Spleen (tissue), 11 donors: ENCODE measurements around the gene VWA2. TPM values are rescaled to one million over a fixed set of nuclear protein-coding genes. Genes with fewer than 3 reads are reported as not detected.

ENCODE experiments used
- DNase-seq: peaks from one replicate; pipeline ENCODE4 v3.0.0-alpha.2; 2020
- H3K27ac ChIP-seq, 8 donors: fragments of 200-600 bp; sonication (generic) in 7 of 8; 1 replicate in 4 of 8; 2 replicates in 4 of 8; pipeline versions ENCODE4 v1.5.0 to v1.8.0; 2016 to 2021; ENCODE audit warnings: inconsistent platforms in 4 of 8, mild to moderate bottlenecking in 4 of 8, moderate library complexity in 1 of 8
- H3K27me3 ChIP-seq, 7 donors: fragments of 200-600 bp; sonication (generic) in 6 of 7; replicated peaks in 1 of 7; 1 replicate in 4 of 7; 2 replicates in 3 of 7; pipeline versions ENCODE4 v1.5.0 to v1.8.0; 2016 to 2021; ENCODE audit warnings: inconsistent platforms in 3 of 7, mild to moderate bottlenecking in 1 of 7
- H3K36me3 ChIP-seq, 6 donors: fragments of 200-600 bp; sonication (generic) in 5 of 6; 1 replicate in 4 of 6; 2 replicates in 2 of 6; pipeline versions ENCODE4 v1.5.0 to v1.8.0; 2016 to 2021; ENCODE audit warnings: inconsistent platforms in 2 of 6
- H3K4me1 ChIP-seq, 6 donors: fragments of 200-600 bp; sonication (generic) in 5 of 6; 1 replicate in 3 of 6; 2 replicates in 3 of 6; pipeline versions ENCODE4 v1.5.0 to v1.8.0; 2016 to 2021; ENCODE audit warnings: inconsistent platforms in 3 of 6
- H3K4me3 ChIP-seq, 8 donors: fragments of 200-600 bp; sonication (generic) in 7 of 8; 1 replicate in 4 of 8; 2 replicates in 4 of 8; pipeline versions ENCODE4 v1.5.0 to v1.8.0; 2016 to 2021; ENCODE audit warnings: inconsistent platforms in 4 of 8, mild to moderate bottlenecking in 4 of 8, moderate library complexity in 2 of 8
- H3K9me3 ChIP-seq, 8 donors: fragments of 200-600 bp; sonication (generic) in 7 of 8; 1 replicate in 4 of 8; 2 replicates in 4 of 8; pipeline versions ENCODE4 v1.5.0 to v1.8.0; 2016 to 2021; ENCODE audit warnings: inconsistent platforms in 4 of 8
- CTCF ChIP-seq, 11 experiments: fragments of 200-600 bp in 7 of 11; fragments of 450-650 bp in 4 of 11; sonication (generic) in 4 of 11; IDR thresholded peaks in 8 of 11; conservative IDR thresholded peaks in 3 of 11; 1 replicate in 7 of 11; 2 replicates in 4 of 11; pipeline versions ENCODE4 v1.4.0 to v1.8.0; 2016 to 2021; ENCODE audit warnings: antibody characterized with exemption in 11 of 11, inconsistent platforms in 4 of 11, mild to moderate bottlenecking in 1 of 11
- POLR2A ChIP-seq, 3 donors: fragments of 450-650 bp; IDR thresholded peaks; one replicate each; pipeline ENCODE4 v1.5.1; 2017; ENCODE audit warnings: antibody characterized with exemption in 3 of 3, mild to moderate bottlenecking in 1 of 3
- POLR2AphosphoS5 ChIP-seq, 3 donors: sonication (generic); formaldehyde crosslinking; IDR thresholded peaks; one replicate each; pipeline ENCODE4 v1.5.1; 2017; ENCODE audit warnings: antibody characterized with exemption in 3 of 3
- WGBS, 5 donors: extraction: QIAGEN DNeasy Blood & Tissue Kit in 3 of 5; methylation state at CpG; one replicate each; pipeline versions ENCODE4 v1.1.5 to v1.1.7; 2013 to 2018; 5-methylcytosine and 5-hydroxymethylcytosine counted together
- intact Hi-C: fragments of 100-400 bp; cut with DNase I; formaldehyde crosslinking; loops from one replicate; pipeline ENCODE4 v1.15.0; 2023; ENCODE audit warnings: low total_unique reads
- polyA plus RNA-seq, 3 donors: library from polyadenylated mRNA; stranded (reverse); fragments of 200-250 nt; gene quantifications; one replicate each; pipeline ENCODE4 v1.2.1, GENCODE V29; 2013
- total RNA-seq, 7 donors: library from RNA; depleted of rRNA in 3 of 7; stranded (reverse); fragments of >200 nt in 3 of 7; fragmentation: NEBNext Ultra II Directional in 4 of 7; extraction: Animal tissue kit (Norgen Biotek cat#: 25700) in 4 of 7; gene quantifications; one replicate each; pipeline versions ENCODE4 v1.1.0 to v1.2.1, GENCODE V29; 2016 to 2021
- donor health status: healthy with polysubstance abuse.
- donor health status: DM: no; HTN: no; CAD: no; lungs with moderate emphysema.
- donor health status: DM: no; HTN: no; CAD: no.
- donor health status: Bipolar disorder and iron deficiency.
- donor health status: healthy.
- donor health status: DM: no; HTN: no; CAD: no.
- donor health status: DM: yes; HTN: yes; CAD: no.

Gene VWA2
- total and polyA plus RNA-seq, 10 donors = 0.02 to 1.9 (median 0.50) TPM; not detected in 1

DNA sequence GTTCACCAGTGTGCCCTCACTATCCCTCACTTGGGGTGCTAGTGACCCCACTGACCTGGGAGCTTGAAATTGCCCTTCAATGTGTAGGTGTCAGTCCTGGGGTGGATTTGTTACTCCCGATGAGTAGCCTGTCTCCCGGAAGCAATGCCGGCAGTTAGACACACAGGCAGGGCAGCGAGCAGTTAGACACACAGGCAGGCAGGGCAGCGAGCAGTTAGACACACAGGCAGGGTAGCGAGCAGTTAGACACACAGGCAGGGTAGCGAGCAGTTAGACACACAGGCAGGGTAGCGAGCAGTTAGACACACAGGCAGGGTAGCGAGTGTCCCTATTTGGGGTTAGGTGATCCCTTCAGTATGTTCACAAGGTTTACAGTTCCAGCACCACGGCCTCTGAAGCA is 44.0 kb downstream of the VWA2 start:
- intact Hi-C loops = no loop called here
- TF ChIP-seq POLR2AphosphoS5 (IDR thresholded peaks at IDR 0.05) = no peak
- TF ChIP-seq CTCF (IDR thresholded peaks at IDR 0.05 in 8 of 11, conservative IDR thresholded peaks at IDR 0.05 in 3 of 11) = no peak
- no peak for TF ChIP-seq POLR2A (IDR thresholded peaks at IDR 0.05)
- WGBS, 5 donors = 85 to 93% (median 92%) methylated on average over 9 to 10 of the region's 10 CpGs

DNA sequence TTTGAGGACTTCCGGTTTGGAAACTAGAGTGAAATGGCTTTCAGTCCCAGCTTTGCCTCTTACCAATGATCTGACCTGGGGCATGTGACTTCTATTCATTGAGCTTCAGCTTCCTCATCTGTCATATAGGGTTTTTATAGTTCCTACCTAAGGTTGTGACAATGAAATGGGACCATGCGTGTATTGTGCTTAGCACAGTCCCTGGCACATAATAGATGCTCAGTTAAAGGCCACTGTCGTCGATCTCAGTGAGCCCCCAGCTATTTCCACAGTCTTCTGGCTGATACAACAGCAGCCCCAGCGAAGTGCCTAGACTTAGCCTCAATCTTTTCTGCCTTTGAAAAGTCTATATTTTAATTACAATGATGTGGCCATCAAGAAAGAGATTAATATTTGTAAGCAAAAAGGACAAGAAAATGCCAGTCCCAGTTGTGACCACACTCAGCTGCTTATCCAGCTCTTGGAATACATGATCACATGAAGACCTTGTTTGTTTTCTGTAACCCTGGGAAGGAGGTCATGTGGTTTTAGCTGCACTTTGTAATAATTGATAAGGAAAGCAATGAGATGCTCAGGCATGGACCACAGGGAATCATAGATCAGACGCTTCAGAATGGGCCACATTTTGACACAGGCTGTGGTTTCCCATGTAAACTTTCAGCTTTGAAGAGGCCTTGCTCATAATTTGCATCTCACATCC is 44.6 kb downstream of the VWA2 start:
- intact Hi-C loops = no loop called here
- no peak overlapping the region for H3K4me3 ChIP-seq
- TF ChIP-seq CTCF (IDR thresholded peaks at IDR 0.05 in 8 of 11, conservative IDR thresholded peaks at IDR 0.05 in 3 of 11) (no peak), POLR2A (IDR thresholded peaks at IDR 0.05) (no peak), POLR2AphosphoS5 (IDR thresholded peaks at IDR 0.05) (no peak)
- no peaks in the 10 kb centered on the region for H3K36me3 ChIP-seq
- no peak overlapping the region for H3K27ac ChIP-seq
- DNase-seq = no peak
- peaks cover 0 to 16% (median 8%) of the 10 kb centered on the region in 6 donors for H3K4me1 ChIP-seq
- H3K27me3 ChIP-seq = peaks cover 0 to 4% (median 0%) of the 10 kb centered on the region in 7 donors
- 77 to 95% (median 87%) methylated on average over 6 of the region's 6 CpGs for WGBS, 5 donors
- H3K9me3 ChIP-seq = no peaks in the 10 kb centered on the region

More for the DNA sequence above, 44.0 kb downstream of the VWA2 start:
- Histone ChIP-seq H3K9me3 (no peaks in the 10 kb centered on the region), H3K36me3 (no peaks in the 10 kb centered on the region), H3K4me1 (peaks cover 0 to 16% (median 8%) of the 10 kb centered on the region in 6 donors), H3K4me3 (no peak overlapping the region), H3K27me3 (peaks cover 0 to 7% (median 0%) of the 10 kb centered on the region in 7 donors), H3K27ac (no peak overlapping the region)
- peak; percentile 55 for DNase-seq

DNA sequence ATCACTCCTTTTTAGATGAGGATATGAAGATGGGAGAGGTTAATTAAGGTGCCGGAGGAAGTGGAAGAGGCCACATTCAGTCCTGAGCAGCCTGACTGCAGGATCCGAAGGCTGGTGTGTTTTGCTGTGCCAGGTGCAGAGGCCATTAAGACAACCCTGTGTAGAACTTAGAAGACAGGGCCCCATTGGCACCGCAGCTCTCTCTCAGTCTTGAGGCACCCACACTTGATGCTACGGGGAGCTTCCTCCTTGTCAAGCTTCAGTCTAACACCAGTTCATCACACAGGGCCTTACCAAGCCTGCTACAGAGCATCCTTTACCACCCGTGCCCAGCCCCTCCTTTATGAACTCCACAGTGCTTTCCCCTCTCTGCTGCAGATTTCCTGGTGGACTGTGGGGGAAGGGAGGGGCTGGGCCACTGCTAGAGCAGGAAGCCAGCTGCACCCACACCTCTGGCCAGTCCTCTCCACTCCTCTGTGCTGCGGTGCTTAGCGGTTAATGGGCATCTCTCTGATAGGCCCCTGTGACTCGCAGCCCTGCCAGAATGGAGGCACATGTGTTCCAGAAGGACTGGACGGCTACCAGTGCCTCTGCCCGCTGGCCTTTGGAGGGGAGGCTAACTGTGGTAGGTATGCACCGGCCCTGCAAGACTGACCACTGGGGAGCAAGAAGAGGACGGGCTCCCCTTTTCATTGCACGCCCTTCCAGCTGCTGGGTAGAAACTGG is 45.5 kb downstream of the VWA2 start:
- no peaks in the 10 kb centered on the region for H3K9me3 ChIP-seq
- peaks cover 0 to 17% (median 9%) of the 10 kb centered on the region in 6 donors for H3K4me1 ChIP-seq
- intact Hi-C loops = no loop called here
- no peaks in the 10 kb centered on the region for H3K36me3 ChIP-seq
- no peak overlapping the region for H3K4me3 ChIP-seq
- no peak overlapping the region for H3K27ac ChIP-seq
- DNase-seq = peak; percentile 64
- TF ChIP-seq CTCF (IDR thresholded peaks at IDR 0.05 in 8 of 11, conservative IDR thresholded peaks at IDR 0.05 in 3 of 11) (no peak), POLR2AphosphoS5 (IDR thresholded peaks at IDR 0.05) (peak in 2 of 3 donors; percentile 36 to 52), POLR2A (IDR thresholded peaks at IDR 0.05) (no peak)
- 69 to 81% (median 76%) methylated on average over 13 of the region's 13 CpGs for WGBS, 5 donors
- no peaks in the 10 kb centered on the region for H3K27me3 ChIP-seq

DNA sequence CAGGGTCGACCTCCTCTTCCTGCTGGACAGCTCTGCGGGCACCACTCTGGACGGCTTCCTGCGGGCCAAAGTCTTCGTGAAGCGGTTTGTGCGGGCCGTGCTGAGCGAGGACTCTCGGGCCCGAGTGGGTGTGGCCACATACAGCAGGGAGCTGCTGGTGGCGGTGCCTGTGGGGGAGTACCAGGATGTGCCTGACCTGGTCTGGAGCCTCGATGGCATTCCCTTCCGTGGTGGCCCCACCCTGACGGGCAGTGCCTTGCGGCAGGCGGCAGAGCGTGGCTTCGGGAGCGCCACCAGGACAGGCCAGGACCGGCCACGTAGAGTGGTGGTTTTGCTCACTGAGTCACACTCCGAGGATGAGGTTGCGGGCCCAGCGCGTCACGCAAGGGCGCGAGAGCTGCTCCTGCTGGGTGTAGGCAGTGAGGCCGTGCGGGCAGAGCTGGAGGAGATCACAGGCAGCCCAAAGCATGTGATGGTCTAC is 46.9 kb downstream of the VWA2 start:
- Histone ChIP-seq H3K36me3 (peaks cover 0 to 5% (median 1%) of the 10 kb centered on the region in 6 donors), H3K27me3 (no peaks in the 10 kb centered on the region), H3K9me3 (no peaks in the 10 kb centered on the region), H3K27ac (peak overlapping the region in 2 of 8 donors; percentile 21 to 33), H3K4me1 (peaks cover 0 to 17% (median 9%) of the 10 kb centered on the region in 6 donors), H3K4me3 (no peak overlapping the region)
- intact Hi-C loops = no loop called here
- no peak for TF ChIP-seq CTCF (IDR thresholded peaks at IDR 0.05 in 8 of 11, conservative IDR thresholded peaks at IDR 0.05 in 3 of 11)
- TF ChIP-seq POLR2AphosphoS5 (IDR thresholded peaks at IDR 0.05) = peak; percentile 67 to 85 (median 73)
- 80 to 98% (median 85%) methylated on average over 3 to 31 of the region's 31 CpGs for WGBS, 5 donors
- DNase-seq = peak; percentile 79
